Mucosa of descending colon (tissue), 3 donors: ENCODE measurements around the gene EFCC1. TPM values are rescaled to one million over a fixed set of nuclear protein-coding genes. Genes with fewer than 3 reads are reported as not detected.
A peak's percentile ranks its signal among the peaks of the same experiment; 100 is the strongest.

Experiments used
- ATAC-seq: fragments of 200-7000 bp; cut with Tn5 transposase; one replicate; pipeline ENCODE4 v1.9.1; 2020; ENCODE audit warnings: mild to moderate bottlenecking, moderate library complexity
- DNase-seq, 3 donors: peaks; one replicate each; pipeline ENCODE4 v3.0.0-alpha.2; 2020
- H3K36me3 ChIP-seq: fragments of 200-600 bp; one replicate; pipeline ENCODE4 v1.8.0; 2021; ENCODE audit warnings: low read depth, mild to moderate bottlenecking
- H3K4me1 ChIP-seq: fragments of 200-600 bp; one replicate; pipeline ENCODE4 v1.8.0; 2021; ENCODE audit warnings: low read depth, mild to moderate bottlenecking
- H3K4me3 ChIP-seq: fragments of 200-600 bp; one replicate; pipeline ENCODE4 v1.8.0; 2021; ENCODE audit warnings: mild to moderate bottlenecking
- H3K9me3 ChIP-seq: fragments of 200-600 bp; one replicate; pipeline ENCODE4 v1.8.0; 2021; ENCODE audit warnings: mild to moderate bottlenecking
- CTCF ChIP-seq: fragments of 200-600 bp; IDR thresholded peaks from one replicate; pipeline ENCODE4 v1.8.0; 2022; ENCODE audit warnings: antibody characterized with exemption, mild to moderate bottlenecking
- intact Hi-C, 2 donors: fragments of 100-400 bp; cut with DNase I in 1 of 2; cut with micrococcal nuclease in 1 of 2; formaldehyde crosslinking; loops; one replicate each; pipeline versions ENCODE4 v1.11.0 to v1.11.1; 2022; cut with DNase I, micrococcal nuclease
- total RNA-seq, 3 donors: library from RNA; stranded (reverse); fragmentation: NEBNext Ultra II Directional in 2 of 3; extraction: Animal tissue kit (Norgen Biotek cat#: 25700) in 2 of 3; gene quantifications; one replicate each; pipeline versions ENCODE4 v1.2.1 to v1.2.4, GENCODE V29; 2021 to 2023
- donor health status: DM: no; HTN: no; CAD: no; lungs with moderate emphysema.
- donor health status: DM: no; HTN: no; CAD: no.
- donor health status: DM: no; HTN: yes; CAD: no.

Gene EFCC1
- total RNA-seq, 3 donors from 2014 or later = 1.8 to 12.0 (median 3.6) TPM

- TF ChIP-seq CTCF = no peak
- peak in 2 of 3 donors; percentile 34 to 36 for DNase-seq
- intact Hi-C loops = no loop called here
- Histone ChIP-seq H3K4me1 (peaks cover 4% of the 10 kb centered on the region), H3K36me3 (no peaks in the 10 kb centered on the region), H3K9me3 (peaks cover 3% of the 10 kb centered on the region), H3K4me3 (no peak overlapping the region)
- ATAC-seq = no peak
Measured at GRCh38 chr3:129046037-129046731, 45.1 kb downstream of the EFCC1 start.

- Histone ChIP-seq H3K9me3 (peaks cover 3% of the 10 kb centered on the region), H3K36me3 (no peaks in the 10 kb centered on the region), H3K4me1 (peaks cover 9% of the 10 kb centered on the region), H3K4me3 (no peak overlapping the region)
- intact Hi-C loops = no loop called here
- peak; percentile 24 for ATAC-seq
- TF ChIP-seq CTCF = no peak
- peak in 2 of 3 donors; percentile 29 to 55 for DNase-seq
Measured at GRCh38 chr3:129046732-129047552, 45.8 kb downstream of the EFCC1 start.

GRCh38 chr3:129047553-129047839, 46.4 kb downstream of the EFCC1 start:
- DNase-seq = peak in 1 of 3 donors; percentile 20
- ATAC-seq = no peak
- TF ChIP-seq CTCF = no peak

GRCh38 chr3:129050556-129051295, 49.6 kb downstream of the EFCC1 start:
- no peaks in the 10 kb centered on the region for H3K36me3 ChIP-seq
- TF ChIP-seq CTCF = no peak
- ATAC-seq (no peak), DNase-seq (peak in 2 of 3 donors; percentile 51 to 59)
- no peak overlapping the region for H3K4me3 ChIP-seq
- peaks cover 27% of the 10 kb centered on the region for H3K4me1 ChIP-seq
- intact Hi-C loops = loop anchor here in 1 of 2 donors (10.0 kb wide), 1 partner anchor 194 kb away; the partner anchor contains the start of gene COPG1
- peaks cover 3% of the 10 kb centered on the region for H3K9me3 ChIP-seq

More at GRCh38 chr3:129047553-129047839, 46.4 kb downstream of the EFCC1 start:
- intact Hi-C loops = no loop called here
- H3K4me3 ChIP-seq = no peak overlapping the region
- H3K9me3 ChIP-seq = peaks cover 3% of the 10 kb centered on the region
- H3K36me3 ChIP-seq = no peaks in the 10 kb centered on the region
- peaks cover 13% of the 10 kb centered on the region for H3K4me1 ChIP-seq

GRCh38 chr3:129051871-129052340, 50.8 kb downstream of the EFCC1 start:
- DNase-seq (peak; percentile 50 to 57 (median 55)), ATAC-seq (peak; percentile 13)
- Histone ChIP-seq H3K4me3 (no peak overlapping the region), H3K36me3 (no peaks in the 10 kb centered on the region), H3K9me3 (peaks cover 3% of the 10 kb centered on the region), H3K4me1 (peaks cover 34% of the 10 kb centered on the region)
- no peak for TF ChIP-seq CTCF
- intact Hi-C loops = loop anchor here in 1 of 2 donors (10.0 kb wide), 1 partner anchor 193 kb away; the partner anchor contains the start of gene COPG1
